Ectodermal cell (in vitro differentiated cells): ENCODE data around the gene ABHD14A.

Experiments used
- H3K27ac ChIP-seq: 2 replicates; pipeline ENCODE4 v1.7.0; 2013; ENCODE audit warnings: mild to moderate bottlenecking, low read depth, low read length; ENCODE audit not compliant: insufficient read depth, poor library complexity, severe bottlenecking
- H3K27me3 ChIP-seq: 2 replicates; pipeline ENCODE4 v1.7.0; 2013; ENCODE audit warnings: mild to moderate bottlenecking, low read length; ENCODE audit not compliant: insufficient read depth, control insufficient read depth, poor library complexity, severe bottlenecking
- H3K36me3 ChIP-seq: one replicate; pipeline ENCODE4 v1.7.0; 2013; ENCODE audit warnings: low read length; ENCODE audit not compliant: control insufficient read depth, insufficient read depth
- H3K4me1 ChIP-seq: one replicate; pipeline ENCODE4 v1.7.0; 2013; ENCODE audit warnings: low read length; ENCODE audit not compliant: control insufficient read depth, insufficient read depth
- H3K4me3 ChIP-seq: 2 replicates; pipeline ENCODE4 v1.7.0; 2013; ENCODE audit warnings: low read depth, low read length, control low read depth; ENCODE audit not compliant: insufficient read depth
- H3K9me3 ChIP-seq: 2 replicates; pipeline ENCODE4 v1.7.0; 2013; ENCODE audit warnings: mild to moderate bottlenecking, low read length, moderate library complexity; ENCODE audit not compliant: control insufficient read depth
- WGBS, 2 experiments: methylation state at CpG; one replicate each; pipeline ENCODE4 v1.1.7; 2013; ENCODE audit warnings: missing lambda C conversion rate in 2 of 2; 5-methylcytosine and 5-hydroxymethylcytosine counted together

Gene ABHD14A

GRCh38 chr3:52029053-52029452, 54.2 kb downstream of the ABHD14A start:
- Histone ChIP-seq H3K36me3 (no peaks in the 10 kb centered on the region), H3K4me3 (no peak overlapping the region), H3K27ac (no peak overlapping the region), H3K4me1 (peaks cover 39% of the 10 kb centered on the region), H3K27me3 (no peaks in the 10 kb centered on the region), H3K9me3 (no peaks in the 10 kb centered on the region)
- WGBS, 2 experiments = 88 to 90% methylated on average over 9 of the region's 9 CpGs

- no peak overlapping the region for H3K4me3 ChIP-seq
- no peaks in the 10 kb centered on the region for H3K9me3 ChIP-seq
- 94 to 95% methylated on average over 10 of the region's 10 CpGs for WGBS, 2 experiments
- no peak overlapping the region for H3K27ac ChIP-seq
- no peaks in the 10 kb centered on the region for H3K27me3 ChIP-seq
- H3K36me3 ChIP-seq = no peaks in the 10 kb centered on the region
- H3K4me1 ChIP-seq = peaks cover 34% of the 10 kb centered on the region
Observed at GRCh38 chr3:52029535-52029934, 54.7 kb downstream of the ABHD14A start.
